ENCODE data around the gene RPS6KA4.

GRCh38 chr11:64312947-64313346 lies 46.0 kb upstream of the RPS6KA4 start:
- TF ChIP-seq EZH2 (IDR thresholded peaks at IDR 0.05; ENCODE audit: low read length) = no peak
- TF ChIP-seq, protein P1, sequence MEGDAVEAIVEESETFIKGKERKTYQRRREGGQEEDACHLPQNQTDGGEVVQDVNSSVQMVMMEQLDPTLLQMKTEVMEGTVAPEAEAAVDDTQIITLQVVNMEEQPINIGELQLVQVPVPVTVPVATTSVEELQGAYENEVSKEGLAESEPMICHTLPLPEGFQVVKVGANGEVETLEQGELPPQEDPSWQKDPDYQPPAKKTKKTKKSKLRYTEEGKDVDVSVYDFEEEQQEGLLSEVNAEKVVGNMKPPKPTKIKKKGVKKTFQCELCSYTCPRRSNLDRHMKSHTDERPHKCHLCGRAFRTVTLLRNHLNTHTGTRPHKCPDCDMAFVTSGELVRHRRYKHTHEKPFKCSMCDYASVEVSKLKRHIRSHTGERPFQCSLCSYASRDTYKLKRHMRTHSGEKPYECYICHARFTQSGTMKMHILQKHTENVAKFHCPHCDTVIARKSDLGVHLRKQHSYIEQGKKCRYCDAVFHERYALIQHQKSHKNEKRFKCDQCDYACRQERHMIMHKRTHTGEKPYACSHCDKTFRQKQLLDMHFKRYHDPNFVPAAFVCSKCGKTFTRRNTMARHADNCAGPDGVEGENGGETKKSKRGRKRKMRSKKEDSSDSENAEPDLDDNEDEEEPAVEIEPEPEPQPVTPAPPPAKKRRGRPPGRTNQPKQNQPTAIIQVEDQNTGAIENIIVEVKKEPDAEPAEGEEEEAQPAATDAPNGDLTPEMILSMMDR (optimal IDR thresholded peaks at IDR 0.05 in 1 of 3, IDR thresholded peaks at IDR 0.05 in 1 of 3, conservative IDR thresholded peaks at IDR 0.05 in 1 of 3; ENCODE audit: extremely low read depth in 1 of 3, insufficient read depth in 2 of 3, low read length in 3 of 3) = no peak
